Right lobe of liver (tissue), 4 donors: ENCODE data around the gene AKTIP.
"Not testable (repeated sequence)": the region's sequence is repeated elsewhere in the genome, so short reads cannot be mapped to it uniquely, and the experiment has no call there.

ENCODE experiments used
- CTCF ChIP-seq, 4 donors: fragments of 200-600 bp in 3 of 4; fragments of 450-650 bp in 1 of 4; IDR thresholded peaks; one replicate each; pipeline versions ENCODE4 v1.5.1 to v1.8.0; 2016 to 2022; ENCODE audit warnings: antibody characterized with exemption in 4 of 4, mild to moderate bottlenecking in 2 of 4
- POLR2A ChIP-seq: fragments of 450-650 bp; IDR thresholded peaks from one replicate; pipeline ENCODE4 v1.6.1; 2017; ENCODE audit warnings: antibody characterized with exemption, mild to moderate bottlenecking
- donor health status: DM: no; HTN: no; CAD: no.
- donor health status: DM: no; HTN: no; CAD: no.
- donor health status: DM: no; HTN: yes; CAD: no.

GRCh38 chr16:53539346-53539745 is 36.3 kb upstream of the AKTIP start:
- TF ChIP-seq CTCF (IDR thresholded peaks at IDR 0.05); POLR2A: not testable (repeated sequence)
